ENCODE measurements around the gene TMEM38B.

TMEM38B gene, protein sequence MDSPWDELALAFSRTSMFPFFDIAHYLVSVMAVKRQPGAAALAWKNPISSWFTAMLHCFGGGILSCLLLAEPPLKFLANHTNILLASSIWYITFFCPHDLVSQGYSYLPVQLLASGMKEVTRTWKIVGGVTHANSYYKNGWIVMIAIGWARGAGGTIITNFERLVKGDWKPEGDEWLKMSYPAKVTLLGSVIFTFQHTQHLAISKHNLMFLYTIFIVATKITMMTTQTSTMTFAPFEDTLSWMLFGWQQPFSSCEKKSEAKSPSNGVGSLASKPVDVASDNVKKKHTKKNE

GRCh38 chr9:105694190-105694847, at the start of gene TMEM38B:
Gene TMEM38B (plus strand): TSS chr9:105694541. CDS start chr9:105694661, 120 bp downstream.
- DNase-seq: peak; percentile 46

DNA sequence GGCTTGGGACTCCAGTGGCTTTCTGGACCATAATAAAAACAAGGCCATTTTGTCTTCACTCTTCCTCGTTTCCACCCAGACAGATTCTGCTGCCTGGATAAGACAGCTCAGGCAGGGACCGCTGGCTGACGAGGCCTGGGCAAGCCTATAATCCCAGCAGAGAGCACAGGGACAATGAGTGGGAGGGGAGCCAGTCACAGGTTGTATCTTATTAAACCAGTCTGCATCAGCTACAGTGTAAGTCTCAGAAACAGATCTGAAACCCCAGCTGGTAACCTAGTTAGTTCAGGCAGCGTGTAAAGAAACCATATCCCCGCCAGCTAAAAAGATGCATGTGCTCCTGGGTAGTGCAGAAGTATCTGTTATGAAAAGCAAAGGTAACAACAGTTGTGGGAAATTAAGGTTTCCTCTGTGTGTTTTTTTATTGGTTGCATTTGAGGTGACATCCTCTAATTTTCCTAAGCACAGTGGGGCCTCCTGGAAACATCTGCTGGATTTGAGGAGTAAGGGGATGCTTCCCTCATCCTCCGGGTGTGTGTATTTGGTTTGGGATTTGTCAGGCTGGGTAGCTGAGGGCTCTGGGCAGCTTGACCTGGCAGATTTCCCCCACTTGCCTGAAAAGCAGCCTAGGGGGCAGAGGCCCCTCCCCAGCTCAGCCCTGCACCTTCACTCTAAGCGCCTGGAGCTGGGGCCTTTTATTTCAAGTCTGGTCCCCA, 47.3 kb upstream of the TMEM38B start:
- no peak for DNase-seq

- DNase-seq: no peak
Observed at GRCh38 chr9:105647595-105648349, 46.6 kb upstream of the TMEM38B start.

DNA sequence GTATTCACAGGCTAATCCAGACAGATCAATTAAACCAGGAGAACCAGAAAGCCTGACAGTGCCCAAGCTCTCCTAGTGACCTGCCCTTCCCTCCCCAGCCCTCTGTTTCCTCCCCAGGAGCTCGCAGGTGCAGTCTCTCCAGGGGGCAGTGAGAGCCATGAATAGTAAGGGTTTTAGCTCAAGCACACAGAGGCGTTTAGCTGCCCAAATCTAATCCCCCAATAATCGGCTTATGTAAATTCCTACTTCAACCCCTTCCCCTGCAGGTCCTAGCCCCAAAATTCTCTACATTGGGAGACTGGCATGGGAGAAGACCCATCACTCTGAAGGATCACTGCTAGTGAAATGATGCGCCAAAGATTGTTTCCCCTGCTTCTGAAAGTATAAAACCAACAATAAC, 42.5 kb upstream of the TMEM38B start:
- no peak for DNase-seq

DNA sequence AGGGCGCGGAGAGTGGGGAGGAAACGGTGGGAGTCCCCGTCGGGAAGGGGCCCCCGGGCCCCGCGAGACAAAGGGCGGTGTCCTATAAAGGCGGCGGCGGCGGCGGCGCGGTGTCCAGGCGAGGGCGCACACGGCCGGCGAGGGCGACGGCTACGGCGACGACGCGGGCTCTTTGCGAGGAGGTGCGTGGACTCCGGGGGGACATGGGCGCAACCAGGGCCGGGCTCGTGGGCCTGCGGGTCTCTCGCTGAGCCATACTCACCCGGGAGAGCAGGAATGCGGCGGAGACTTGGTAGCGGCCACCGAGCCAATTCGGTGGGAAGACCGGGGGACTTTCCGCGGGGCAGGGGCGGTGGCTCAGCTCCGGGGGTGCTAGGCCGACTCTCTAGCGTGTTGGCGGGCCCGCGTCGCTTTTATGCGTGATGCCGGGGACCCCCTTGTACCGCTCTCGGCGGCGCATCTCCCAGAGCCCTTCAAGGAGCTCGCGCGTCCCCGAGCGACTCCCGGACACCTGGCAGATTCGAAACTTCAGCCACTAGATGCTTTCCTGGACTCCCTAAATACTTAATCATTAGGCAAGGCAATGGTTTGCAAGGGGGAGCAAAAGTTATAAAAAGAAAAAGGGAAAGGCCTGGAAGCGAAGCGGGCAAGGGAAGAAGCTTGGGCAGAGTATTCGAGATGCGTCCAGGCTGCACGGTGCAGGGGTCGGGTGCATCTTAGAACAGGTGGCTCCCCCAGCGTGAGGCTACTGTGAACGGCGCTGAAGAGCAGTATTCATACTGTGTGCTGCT, 38.0 kb upstream of the TMEM38B start:
- no peak for DNase-seq

DNA sequence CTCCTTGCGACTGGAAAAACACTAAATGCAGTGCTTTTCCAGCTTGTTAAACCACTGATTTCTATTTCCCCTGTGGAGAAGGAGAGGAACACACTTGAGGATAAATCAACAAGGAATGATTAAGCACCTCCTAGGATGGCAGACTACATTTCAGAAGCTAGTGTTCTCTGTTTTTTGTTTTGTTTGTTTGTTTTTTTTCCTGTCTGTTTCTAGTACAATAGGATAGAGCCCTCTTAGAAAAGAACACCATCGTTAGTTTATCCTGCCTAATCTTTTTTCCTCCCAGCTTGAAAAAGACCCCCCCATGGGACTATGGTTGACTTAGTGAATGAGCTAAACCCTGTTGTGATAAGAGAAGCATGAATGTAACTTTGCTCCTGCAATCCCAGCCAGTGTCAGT, 36.0 kb upstream of the TMEM38B start:
- DNase-seq: no peak

GRCh38 chr9:105661011-105661410, 33.3 kb upstream of the TMEM38B start:
- DNase-seq: no peak

GRCh38 chr9:105662184-105663104, 31.9 kb upstream of the TMEM38B start, which contains the start of gene TAL2:
Gene TAL2 (plus strand): TSS chr9:105662457. CDS start chr9:105662497, 40 bp downstream.
- DNase-seq: no peak

- DNase-seq: no peak
Observed at GRCh38 chr9:105663914-105664313, 30.4 kb upstream of the TMEM38B start.

DNA sequence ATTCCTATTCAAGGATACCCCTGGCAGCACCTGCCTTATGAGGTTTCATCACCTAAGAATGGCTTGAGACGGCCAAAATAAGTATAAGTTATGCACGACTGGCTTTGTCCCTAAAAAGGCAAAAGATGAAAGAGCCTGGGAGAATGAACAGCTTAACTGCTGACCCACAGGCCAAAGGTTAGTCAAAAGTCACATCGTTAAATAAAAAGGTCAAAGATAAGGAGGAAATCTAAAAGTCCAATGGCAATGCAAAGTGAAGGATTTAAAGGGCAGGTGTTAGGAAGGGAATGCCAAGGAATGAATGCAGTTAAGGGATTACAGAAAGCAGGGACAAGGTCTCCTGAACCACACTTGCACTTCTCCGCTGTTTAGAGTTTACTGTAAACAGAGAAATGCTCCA, 26.5 kb upstream of the TMEM38B start:
- DNase-seq: no peak

DNA sequence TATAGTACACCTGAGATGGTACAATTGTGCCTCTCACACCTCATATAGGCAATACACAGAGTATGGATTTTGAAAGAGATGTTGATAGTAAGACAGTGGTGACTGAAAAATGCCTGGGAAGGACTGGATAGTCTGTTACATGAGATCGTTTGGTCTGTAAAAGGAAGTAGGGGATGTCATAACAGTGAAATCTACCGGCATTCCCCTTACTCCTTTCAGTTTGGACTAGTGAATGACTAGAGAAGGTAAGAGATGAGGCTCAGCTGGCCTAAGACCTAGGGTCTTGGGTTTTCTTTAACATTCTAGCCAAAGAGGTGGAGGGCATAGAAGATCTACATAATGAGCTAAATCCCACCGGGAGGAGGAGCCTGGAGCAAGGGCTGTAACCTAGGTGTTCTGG, 24.0 kb upstream of the TMEM38B start:
- no peak for DNase-seq

DNA sequence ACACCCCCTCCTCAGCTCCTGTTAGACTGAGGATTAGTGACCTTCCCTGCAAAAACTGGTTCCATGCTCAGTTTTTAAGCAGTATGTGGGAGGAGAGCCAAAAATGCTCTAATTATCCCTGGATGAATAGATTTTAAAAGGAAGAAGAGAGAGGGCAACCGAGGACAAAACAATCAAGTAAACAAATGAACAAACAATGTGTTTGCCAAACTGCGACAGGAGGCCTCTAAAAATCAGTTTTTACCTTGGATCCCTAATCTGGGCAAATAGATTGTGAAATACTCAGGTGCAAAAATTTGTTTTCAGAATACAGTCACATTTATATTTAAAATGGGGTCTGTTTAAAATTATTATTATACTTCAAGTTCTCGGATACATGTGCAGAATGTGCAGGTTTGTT, 23.6 kb upstream of the TMEM38B start:
- DNase-seq: no peak

GRCh38 chr9:105672711-105673234, 21.6 kb upstream of the TMEM38B start:
- DNase-seq: no peak

DNA sequence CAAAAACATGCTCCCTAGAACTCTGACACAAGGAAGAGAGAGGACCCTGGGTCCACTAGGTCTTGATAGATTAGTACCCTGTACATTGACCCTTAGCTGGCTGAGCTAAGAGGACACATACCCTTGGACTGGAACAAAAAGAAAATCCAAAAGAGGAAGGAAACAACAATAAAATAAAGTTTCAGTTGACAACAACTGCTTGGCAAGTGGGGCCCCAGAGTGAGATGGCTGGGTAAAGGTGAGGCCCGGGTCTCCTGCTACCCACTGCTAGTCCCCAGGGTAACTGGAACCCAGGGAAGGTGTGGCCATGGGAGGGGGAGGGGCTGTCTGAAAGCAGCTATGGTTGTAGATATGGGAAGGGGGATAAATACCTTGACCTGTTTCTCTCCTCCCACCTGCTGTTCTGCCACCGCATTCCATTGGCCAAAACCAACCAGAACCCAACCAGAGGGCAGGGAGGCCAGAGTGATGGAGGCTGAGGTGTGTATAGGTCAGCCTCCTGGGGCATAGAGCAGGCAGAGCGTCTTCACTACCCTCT, 20.4 kb upstream of the TMEM38B start:
- no peak for DNase-seq

DNA sequence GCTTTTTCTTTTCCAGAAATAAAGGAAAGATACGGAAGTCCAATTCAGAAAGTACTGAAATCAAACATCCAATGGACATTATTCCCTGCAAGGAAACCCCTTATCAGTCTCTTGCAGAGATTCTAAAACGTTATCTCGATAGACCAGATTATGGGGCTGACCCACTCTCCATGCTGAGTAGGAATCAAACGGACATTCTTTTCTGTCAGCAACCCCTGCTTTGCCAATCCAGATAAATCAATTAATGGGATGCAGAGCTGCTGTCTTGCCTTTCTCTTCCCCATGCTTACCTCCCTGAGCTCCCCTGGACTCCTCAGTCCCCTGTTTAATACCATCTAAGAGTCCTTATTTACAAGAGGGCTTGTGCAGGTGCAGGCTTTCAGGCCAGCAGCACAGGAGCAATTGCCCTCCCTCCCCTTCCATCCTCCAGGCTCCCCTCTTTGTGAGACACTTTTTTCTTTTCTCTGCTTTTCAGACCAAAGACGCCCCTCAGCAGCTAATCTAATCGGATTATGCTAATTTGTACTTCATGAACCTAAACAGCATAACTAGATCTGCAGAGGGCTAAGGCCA, 17.9 kb upstream of the TMEM38B start:
- DNase-seq: no peak

GRCh38 chr9:105678163-105678562, 16.2 kb upstream of the TMEM38B start:
- DNase-seq: no peak

- DNase-seq: no peak
Observed at GRCh38 chr9:105678781-105679180, 15.6 kb upstream of the TMEM38B start.

- DNase-seq: peak; percentile 24
Observed at GRCh38 chr9:105679257-105680022, 14.9 kb upstream of the TMEM38B start.

- DNase-seq: no peak
Observed at GRCh38 chr9:105681313-105681712, 13.0 kb upstream of the TMEM38B start.
